ENCODE data around the gene ANKRD44.

The ANKRD44 gene

DNA sequence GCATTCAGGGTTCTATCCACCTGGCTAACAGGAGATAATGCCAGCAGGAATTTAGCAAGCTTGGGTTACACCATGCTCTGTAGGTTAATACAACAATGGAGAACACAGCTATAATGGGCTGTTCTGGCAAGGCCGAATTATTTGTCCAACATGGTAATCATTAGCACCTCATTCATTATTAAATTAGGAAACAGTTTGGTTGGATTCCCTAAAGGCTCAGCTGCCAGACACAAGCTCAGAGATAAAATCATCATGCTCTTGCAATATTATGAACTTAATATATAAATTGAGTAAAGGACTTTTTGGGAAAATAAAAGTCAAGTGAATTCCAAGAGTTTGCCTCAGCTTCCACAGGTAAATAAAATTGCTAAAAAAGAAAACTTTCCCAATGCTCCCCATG is 166.4 kb downstream of the ANKRD44 start:
- TF ChIP-seq SUZ12 (IDR thresholded peaks at IDR 0.05; ENCODE audit: extremely low read depth, insufficient read depth, insufficient read length) (no peak), YY1 (IDR thresholded peaks at IDR 0.05; ENCODE audit: insufficient read depth, insufficient read length) (no peak), ZNF274 (IDR thresholded peaks at IDR 0.05; ENCODE audit: low read depth, low read length) (no peak)
- no peaks in the 10 kb centered on the region for H3K36me3 ChIP-seq (ENCODE audit: insufficient read depth, insufficient read length, low read length)
- no peak overlapping the region for H3K9ac ChIP-seq (ENCODE audit: insufficient read length, low read depth)
- DNase-seq (ENCODE audit: low read depth, low spot score) = no peak
- H3K27me3 ChIP-seq (ENCODE audit: insufficient read depth, insufficient read length) = no peaks in the 10 kb centered on the region
- no peaks in the 10 kb centered on the region for H3K4me1 ChIP-seq (ENCODE audit: insufficient read depth, insufficient read length)
- H3K4me3 ChIP-seq (ENCODE audit: insufficient read length, low read depth) = no peak overlapping the region
- no peaks in the 10 kb centered on the region for H3K9me3 ChIP-seq (ENCODE audit: insufficient read depth, low read length)

DNA sequence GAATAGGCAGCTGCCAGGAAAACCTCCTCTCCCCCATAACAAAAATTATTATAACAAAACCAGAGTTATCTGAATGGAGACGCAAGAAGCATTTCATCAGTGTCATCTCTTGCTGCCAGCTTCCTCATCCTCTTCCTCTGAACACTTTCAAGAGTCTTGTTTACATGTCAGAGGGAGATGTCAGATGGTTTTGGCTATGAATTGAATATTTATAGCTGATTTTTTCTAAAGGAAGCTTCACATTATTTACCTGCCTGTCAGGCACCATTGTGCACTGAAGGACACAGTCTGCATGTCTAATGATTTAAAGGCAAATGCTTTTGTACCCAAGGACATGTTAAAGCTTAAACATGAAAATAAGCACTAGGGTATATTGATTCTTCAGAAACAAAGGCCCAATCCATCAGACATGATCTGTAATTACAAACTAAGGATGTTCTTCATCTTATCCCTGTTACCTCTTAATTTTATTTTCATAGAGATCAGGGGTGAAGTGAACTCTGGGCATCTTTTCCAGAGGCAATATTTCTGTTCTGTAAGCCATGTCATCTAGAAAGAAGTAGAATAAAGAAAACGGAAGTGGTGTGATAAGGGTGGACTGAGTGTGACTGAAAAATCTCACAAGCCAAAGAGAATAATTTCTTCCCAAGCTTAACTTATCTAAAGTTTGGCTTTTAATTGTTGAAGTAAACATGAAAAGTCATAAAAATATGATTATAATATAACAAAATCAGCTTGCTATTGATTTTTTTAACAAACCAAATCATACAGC is 168.7 kb downstream of the ANKRD44 start:
- H3K9me3 ChIP-seq (ENCODE audit: insufficient read depth, low read length) = no peaks in the 10 kb centered on the region
- no peaks in the 10 kb centered on the region for H3K27me3 ChIP-seq (ENCODE audit: insufficient read depth, insufficient read length)
- TF ChIP-seq ZNF274 (IDR thresholded peaks at IDR 0.05; ENCODE audit: low read depth, low read length) = no peak
- no peak for TF ChIP-seq YY1 (IDR thresholded peaks at IDR 0.05; ENCODE audit: insufficient read depth, insufficient read length)
- TF ChIP-seq SUZ12 (IDR thresholded peaks at IDR 0.05; ENCODE audit: extremely low read depth, insufficient read depth, insufficient read length) = no peak
- H3K4me1 ChIP-seq (ENCODE audit: insufficient read depth, insufficient read length) = no peaks in the 10 kb centered on the region
- H3K9ac ChIP-seq (ENCODE audit: insufficient read length, low read depth) = no peak overlapping the region
- H3K4me3 ChIP-seq (ENCODE audit: insufficient read length, low read depth) = no peak overlapping the region
- no peak for DNase-seq (ENCODE audit: low read depth, low spot score)
- no peaks in the 10 kb centered on the region for H3K36me3 ChIP-seq (ENCODE audit: insufficient read depth, insufficient read length, low read length)

GRCh38 chr2:197140045-197140444 is 170.5 kb downstream of the ANKRD44 start:
- Histone ChIP-seq H3K4me1 (ENCODE audit: insufficient read depth, insufficient read length) (no peaks in the 10 kb centered on the region), H3K27me3 (ENCODE audit: insufficient read depth, insufficient read length) (no peaks in the 10 kb centered on the region), H3K9ac (ENCODE audit: insufficient read length, low read depth) (no peak overlapping the region), H3K36me3 (ENCODE audit: insufficient read depth, insufficient read length, low read length) (no peaks in the 10 kb centered on the region), H3K4me3 (ENCODE audit: insufficient read length, low read depth) (no peak overlapping the region), H3K9me3 (ENCODE audit: insufficient read depth, low read length) (no peaks in the 10 kb centered on the region)
- TF ChIP-seq ZNF274 (IDR thresholded peaks at IDR 0.05; ENCODE audit: low read depth, low read length) (no peak), SUZ12 (IDR thresholded peaks at IDR 0.05; ENCODE audit: extremely low read depth, insufficient read depth, insufficient read length) (no peak), YY1 (IDR thresholded peaks at IDR 0.05; ENCODE audit: insufficient read depth, insufficient read length) (no peak)
- DNase-seq (ENCODE audit: low read depth, low spot score) = no peak

GRCh38 chr2:197138506-197138905 is 172.1 kb downstream of the ANKRD44 start:
- DNase-seq (ENCODE audit: low read depth, low spot score) = no peak
- Histone ChIP-seq H3K4me3 (ENCODE audit: insufficient read length, low read depth) (no peak overlapping the region), H3K36me3 (ENCODE audit: insufficient read depth, insufficient read length, low read length) (no peaks in the 10 kb centered on the region), H3K9me3 (ENCODE audit: insufficient read depth, low read length) (no peaks in the 10 kb centered on the region), H3K27me3 (ENCODE audit: insufficient read depth, insufficient read length) (no peaks in the 10 kb centered on the region), H3K9ac (ENCODE audit: insufficient read length, low read depth) (no peak overlapping the region), H3K4me1 (ENCODE audit: insufficient read depth, insufficient read length) (no peaks in the 10 kb centered on the region)
- TF ChIP-seq ZNF274 (IDR thresholded peaks at IDR 0.05; ENCODE audit: low read depth, low read length) (no peak), YY1 (IDR thresholded peaks at IDR 0.05; ENCODE audit: insufficient read depth, insufficient read length) (no peak), SUZ12 (IDR thresholded peaks at IDR 0.05; ENCODE audit: extremely low read depth, insufficient read depth, insufficient read length) (no peak)

DNA sequence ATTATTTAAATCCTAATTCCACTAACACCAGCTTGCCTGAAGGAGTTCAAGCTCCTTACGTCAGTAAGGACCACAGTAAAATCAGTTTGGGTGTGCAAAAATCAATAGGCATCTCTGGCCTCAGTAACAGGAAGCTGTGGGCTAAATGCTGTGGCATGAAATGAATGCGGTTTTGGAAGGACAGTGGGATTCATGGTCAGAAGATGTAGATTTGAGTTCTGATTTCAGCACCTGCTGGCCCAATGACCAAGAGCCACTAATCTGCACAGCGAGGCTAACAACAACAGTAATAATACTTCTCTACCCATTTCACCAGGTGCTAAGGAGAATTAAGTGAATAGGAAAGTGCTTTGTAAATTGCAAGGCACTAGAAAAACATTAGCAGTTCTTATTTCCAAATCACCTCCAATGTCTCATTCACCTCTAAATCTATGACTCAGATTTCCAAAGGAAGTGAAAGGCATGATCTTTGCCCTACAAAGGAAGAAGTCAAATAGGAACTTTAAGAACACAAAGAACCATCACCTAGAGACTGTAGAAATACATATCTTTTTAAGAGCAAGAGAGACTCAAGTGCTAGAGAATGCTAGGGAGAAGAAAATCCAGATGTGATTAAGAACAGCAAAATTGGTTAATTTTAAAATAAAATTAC is 172.6 kb downstream of the ANKRD44 start:
- Histone ChIP-seq H3K36me3 (ENCODE audit: insufficient read depth, insufficient read length, low read length) (no peaks in the 10 kb centered on the region), H3K4me1 (ENCODE audit: insufficient read depth, insufficient read length) (no peaks in the 10 kb centered on the region), H3K9me3 (ENCODE audit: insufficient read depth, low read length) (no peaks in the 10 kb centered on the region), H3K27me3 (ENCODE audit: insufficient read depth, insufficient read length) (no peaks in the 10 kb centered on the region), H3K9ac (ENCODE audit: insufficient read length, low read depth) (no peak overlapping the region), H3K4me3 (ENCODE audit: insufficient read length, low read depth) (no peak overlapping the region)
- DNase-seq (ENCODE audit: low read depth, low spot score) = no peak
- TF ChIP-seq SUZ12 (IDR thresholded peaks at IDR 0.05; ENCODE audit: extremely low read depth, insufficient read depth, insufficient read length) = no peak

DNA sequence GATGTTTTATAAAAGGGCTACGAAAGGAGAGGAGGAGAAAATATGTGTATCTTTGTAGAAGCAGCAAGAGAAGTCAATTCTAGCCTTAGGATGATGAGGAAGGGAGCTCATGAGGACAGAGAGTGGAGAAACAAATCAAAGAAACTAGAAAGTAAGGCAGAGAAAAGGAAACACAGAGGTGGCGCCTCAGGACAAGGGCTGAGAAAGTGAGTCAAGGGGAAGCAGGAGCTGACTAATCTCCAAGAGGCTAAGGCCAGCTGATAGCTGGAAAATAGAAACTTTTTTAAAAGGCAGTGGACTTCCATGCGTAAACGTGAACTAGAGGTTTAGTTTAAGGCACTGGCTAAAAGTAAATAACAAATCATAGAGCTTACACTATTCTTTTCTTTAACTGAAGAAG is 173.3 kb downstream of the ANKRD44 start:
- no peaks in the 10 kb centered on the region for H3K27me3 ChIP-seq (ENCODE audit: insufficient read depth, insufficient read length)
- H3K4me3 ChIP-seq (ENCODE audit: insufficient read length, low read depth) = no peak overlapping the region
- H3K9me3 ChIP-seq (ENCODE audit: insufficient read depth, low read length) = no peaks in the 10 kb centered on the region
- DNase-seq (ENCODE audit: low read depth, low spot score) = no peak
- no peaks in the 10 kb centered on the region for H3K36me3 ChIP-seq (ENCODE audit: insufficient read depth, insufficient read length, low read length)
- H3K9ac ChIP-seq (ENCODE audit: insufficient read length, low read depth) = no peak overlapping the region
- TF ChIP-seq SUZ12 (IDR thresholded peaks at IDR 0.05; ENCODE audit: extremely low read depth, insufficient read depth, insufficient read length) (no peak), ZNF274 (IDR thresholded peaks at IDR 0.05; ENCODE audit: low read depth, low read length) (no peak), YY1 (IDR thresholded peaks at IDR 0.05; ENCODE audit: insufficient read depth, insufficient read length) (no peak)
- H3K4me1 ChIP-seq (ENCODE audit: insufficient read depth, insufficient read length) = no peaks in the 10 kb centered on the region

GRCh38 chr2:197136452-197136851 is 174.1 kb downstream of the ANKRD44 start:
- Histone ChIP-seq H3K36me3 (ENCODE audit: insufficient read depth, insufficient read length, low read length) (no peaks in the 10 kb centered on the region), H3K4me1 (ENCODE audit: insufficient read depth, insufficient read length) (no peaks in the 10 kb centered on the region), H3K4me3 (ENCODE audit: insufficient read length, low read depth) (no peak overlapping the region), H3K27me3 (ENCODE audit: insufficient read depth, insufficient read length) (no peaks in the 10 kb centered on the region), H3K9ac (ENCODE audit: insufficient read length, low read depth) (no peak overlapping the region), H3K9me3 (ENCODE audit: insufficient read depth, low read length) (no peaks in the 10 kb centered on the region)
- TF ChIP-seq YY1 (IDR thresholded peaks at IDR 0.05; ENCODE audit: insufficient read depth, insufficient read length) (no peak), ZNF274 (IDR thresholded peaks at IDR 0.05; ENCODE audit: low read depth, low read length) (no peak), SUZ12 (IDR thresholded peaks at IDR 0.05; ENCODE audit: extremely low read depth, insufficient read depth, insufficient read length) (no peak)
- no peak for DNase-seq (ENCODE audit: low read depth, low spot score)
